ENCODE data around the gene RHOXF1.
"Not testable (repeated sequence)": the region's sequence is repeated elsewhere in the genome, so short reads cannot be mapped to it uniquely, and the experiment has no call there.

RHOXF1 gene

GRCh38 chrX:120115438-120115963 lies at the start of gene RHOXF1:
TSS of gene RHOXF1 (minus strand) at chrX:120115913. CDS start at chrX:120115862, 51 bp downstream.
- no peak for DNase-seq (ENCODE audit: low read depth)

GRCh38 chrX:120159086-120159485 lies 43.4 kb upstream of the RHOXF1 start:
- DNase-seq (ENCODE audit: low read depth) = not testable (repeated sequence)

GRCh38 chrX:120158313-120158712 lies 42.6 kb upstream of the RHOXF1 start, which contains the start of gene RHOXF2:
TSS of gene RHOXF2 (plus strand) at chrX:120158613. CDS start at chrX:120158751, 138 bp downstream.
- DNase-seq (ENCODE audit: low read depth) = not testable (repeated sequence)

- DNase-seq (ENCODE audit: low read depth) = not testable (repeated sequence)
Measured at GRCh38 chrX:120150109-120150744, 34.5 kb upstream of the RHOXF1 start.

- DNase-seq (ENCODE audit: low read depth) = no peak
Measured at GRCh38 chrX:120147537-120147936, 31.8 kb upstream of the RHOXF1 start.

- DNase-seq (ENCODE audit: low read depth) = not testable (repeated sequence)
Measured at GRCh38 chrX:120146323-120146722, 30.6 kb upstream of the RHOXF1 start.

GRCh38 chrX:120145295-120145925 lies 29.7 kb upstream of the RHOXF1 start:
- no peak for DNase-seq (ENCODE audit: low read depth)

- no peak for DNase-seq (ENCODE audit: low read depth)
Measured at GRCh38 chrX:120144178-120144844, 28.6 kb upstream of the RHOXF1 start.

- no peak for DNase-seq (ENCODE audit: low read depth)
Measured at GRCh38 chrX:120140293-120140981, 24.7 kb upstream of the RHOXF1 start.

- DNase-seq (ENCODE audit: low read depth) = no peak
Measured at GRCh38 chrX:120137439-120137838, 21.7 kb upstream of the RHOXF1 start.

- DNase-seq (ENCODE audit: low read depth) = no peak
Measured at GRCh38 chrX:120136840-120137239, 21.1 kb upstream of the RHOXF1 start.

- no peak for DNase-seq (ENCODE audit: low read depth)
Measured at GRCh38 chrX:120136128-120136527, 20.4 kb upstream of the RHOXF1 start.

GRCh38 chrX:120128306-120128846 lies 12.7 kb upstream of the RHOXF1 start:
- not testable (repeated sequence) for DNase-seq (ENCODE audit: low read depth)

- DNase-seq (ENCODE audit: low read depth) = no peak
Measured at GRCh38 chrX:120125444-120125843, 9.7 kb upstream of the RHOXF1 start.

- no peak for DNase-seq (ENCODE audit: low read depth)
Measured at GRCh38 chrX:120120223-120120622, 4.5 kb upstream of the RHOXF1 start.

GRCh38 chrX:120111611-120112010 lies 4.1 kb downstream of the RHOXF1 start:
- no peak for DNase-seq (ENCODE audit: low read depth)

- DNase-seq (ENCODE audit: low read depth) = no peak
Measured at GRCh38 chrX:120109378-120109777, 6.3 kb downstream of the RHOXF1 start.

GRCh38 chrX:120104707-120105106 lies 11.0 kb downstream of the RHOXF1 start:
- not testable (repeated sequence) for DNase-seq (ENCODE audit: low read depth)

GRCh38 chrX:120101057-120101456 lies 14.7 kb downstream of the RHOXF1 start:
- DNase-seq (ENCODE audit: low read depth) = not testable (repeated sequence)

- DNase-seq (ENCODE audit: low read depth) = no peak
Measured at GRCh38 chrX:120090208-120090607, 25.5 kb downstream of the RHOXF1 start.

- DNase-seq (ENCODE audit: low read depth) = no peak
Measured at GRCh38 chrX:120087289-120088017, 28.3 kb downstream of the RHOXF1 start.

Measured in GM04503 (cell line).